Epithelial cell of esophagus (primary cell): ENCODE data around the gene SLC6A8.

ENCODE experiments used
- DNase-seq: peaks from one replicate; pipeline ENCODE4 v3.0.0; 2010; ENCODE audit warnings: low read depth
- H3K4me3 ChIP-seq: 2 replicates; pipeline ENCODE4 v1.5.1; 2011; ENCODE audit warnings: mild to moderate bottlenecking, low read length, control low read depth
- TF ChIP-seq, protein P1 (sequence below): IDR thresholded peaks from 2 replicates; pipeline ENCODE4 v1.5.1; 2011; ENCODE audit warnings: low read depth, mild to moderate bottlenecking, low read length, control low read depth, inconsistent platforms; ENCODE audit not compliant: insufficient read depth; ENCODE audit errors: missing control alignments

The SLC6A8 gene

DNA sequence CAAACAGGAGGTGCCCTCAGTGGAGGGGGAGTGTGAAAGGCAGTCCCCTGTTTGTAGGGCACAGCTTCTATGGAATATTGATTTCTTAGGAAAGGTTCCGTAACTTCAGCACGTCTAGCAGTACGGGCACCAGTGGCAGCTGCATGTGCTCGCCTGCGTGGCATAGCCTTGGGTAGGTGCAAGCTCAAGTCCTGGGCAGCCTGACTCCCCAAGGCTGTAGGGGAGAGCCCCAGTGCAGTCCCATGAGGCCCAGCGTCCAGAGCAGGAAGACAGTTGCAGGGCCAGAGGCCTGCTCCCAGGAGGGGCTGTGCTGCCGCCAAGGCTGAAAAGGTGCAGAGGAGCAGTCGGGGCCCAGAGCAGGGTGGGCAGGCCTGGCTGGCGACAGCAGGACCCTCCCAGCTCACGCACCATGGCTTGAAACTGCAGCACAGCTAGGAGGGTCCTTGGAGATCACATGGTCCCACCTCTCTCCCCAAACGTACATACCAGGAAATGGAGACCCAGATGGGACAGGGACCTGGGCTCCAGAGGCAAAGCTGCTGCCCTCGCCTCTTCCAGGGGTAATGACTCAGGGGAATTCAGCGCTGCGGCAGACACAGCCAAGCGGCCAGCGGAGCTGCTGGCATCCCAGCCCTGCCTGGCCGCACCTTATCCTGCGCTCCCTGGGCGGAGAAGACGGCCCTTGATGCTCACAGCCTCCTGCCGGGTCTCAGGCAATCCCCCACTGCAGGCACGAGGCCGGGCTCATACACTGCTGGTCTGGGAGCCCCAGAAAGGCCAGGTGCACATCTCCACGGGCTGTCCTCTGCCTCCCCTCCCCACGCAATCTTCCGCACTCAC, 46.8 kb upstream of the SLC6A8 start:
- TF ChIP-seq, protein P1, sequence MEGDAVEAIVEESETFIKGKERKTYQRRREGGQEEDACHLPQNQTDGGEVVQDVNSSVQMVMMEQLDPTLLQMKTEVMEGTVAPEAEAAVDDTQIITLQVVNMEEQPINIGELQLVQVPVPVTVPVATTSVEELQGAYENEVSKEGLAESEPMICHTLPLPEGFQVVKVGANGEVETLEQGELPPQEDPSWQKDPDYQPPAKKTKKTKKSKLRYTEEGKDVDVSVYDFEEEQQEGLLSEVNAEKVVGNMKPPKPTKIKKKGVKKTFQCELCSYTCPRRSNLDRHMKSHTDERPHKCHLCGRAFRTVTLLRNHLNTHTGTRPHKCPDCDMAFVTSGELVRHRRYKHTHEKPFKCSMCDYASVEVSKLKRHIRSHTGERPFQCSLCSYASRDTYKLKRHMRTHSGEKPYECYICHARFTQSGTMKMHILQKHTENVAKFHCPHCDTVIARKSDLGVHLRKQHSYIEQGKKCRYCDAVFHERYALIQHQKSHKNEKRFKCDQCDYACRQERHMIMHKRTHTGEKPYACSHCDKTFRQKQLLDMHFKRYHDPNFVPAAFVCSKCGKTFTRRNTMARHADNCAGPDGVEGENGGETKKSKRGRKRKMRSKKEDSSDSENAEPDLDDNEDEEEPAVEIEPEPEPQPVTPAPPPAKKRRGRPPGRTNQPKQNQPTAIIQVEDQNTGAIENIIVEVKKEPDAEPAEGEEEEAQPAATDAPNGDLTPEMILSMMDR = no peak
- no peak overlapping the region for H3K4me3 ChIP-seq
- DNase-seq = no peak

DNA sequence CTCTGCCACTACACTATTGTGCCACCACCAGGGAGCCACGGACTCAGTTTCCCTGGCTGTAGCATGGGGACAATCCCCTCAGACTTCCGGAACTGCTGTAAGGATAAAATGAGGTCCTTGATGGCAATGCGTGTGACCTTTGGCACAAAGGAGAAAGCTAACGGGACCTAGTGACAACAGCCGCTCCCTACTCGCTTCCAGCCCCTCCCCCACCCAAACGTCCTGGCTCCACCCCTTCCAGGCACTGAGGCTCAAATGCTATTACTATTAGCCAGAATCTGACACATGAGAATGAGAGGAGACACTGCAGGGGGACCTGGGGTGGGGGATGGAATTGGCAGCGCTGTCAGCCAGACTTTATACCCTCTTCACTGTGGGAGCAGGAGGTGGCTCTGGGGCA, 46.1 kb upstream of the SLC6A8 start:
- TF ChIP-seq, protein P1 = no peak
- no peak for DNase-seq
- no peak overlapping the region for H3K4me3 ChIP-seq

- H3K4me3 ChIP-seq = no peak overlapping the region
- no peak for DNase-seq
- TF ChIP-seq, protein P1 = no peak
Observed at GRCh38 chrX:153642051-153642654, 45.6 kb upstream of the SLC6A8 start.

- no peak overlapping the region for H3K4me3 ChIP-seq
- TF ChIP-seq, protein P1 = no peak
- no peak for DNase-seq
Observed at GRCh38 chrX:153642655-153643430, 44.9 kb upstream of the SLC6A8 start.

- TF ChIP-seq, protein P1 = no peak
- DNase-seq = peak; percentile 24
- peak overlapping the region; percentile 23 for H3K4me3 ChIP-seq
Observed at GRCh38 chrX:153643431-153644351, 44.0 kb upstream of the SLC6A8 start.
